ENCODE results near the gene CSMD2. TPM values are rescaled to one million over a fixed set of nuclear protein-coding genes. Genes with fewer than 3 reads are reported as not detected.

The CSMD2 gene
- total RNA-seq, 1 experiment from 2014 or later: 0.22 TPM

DNA sequence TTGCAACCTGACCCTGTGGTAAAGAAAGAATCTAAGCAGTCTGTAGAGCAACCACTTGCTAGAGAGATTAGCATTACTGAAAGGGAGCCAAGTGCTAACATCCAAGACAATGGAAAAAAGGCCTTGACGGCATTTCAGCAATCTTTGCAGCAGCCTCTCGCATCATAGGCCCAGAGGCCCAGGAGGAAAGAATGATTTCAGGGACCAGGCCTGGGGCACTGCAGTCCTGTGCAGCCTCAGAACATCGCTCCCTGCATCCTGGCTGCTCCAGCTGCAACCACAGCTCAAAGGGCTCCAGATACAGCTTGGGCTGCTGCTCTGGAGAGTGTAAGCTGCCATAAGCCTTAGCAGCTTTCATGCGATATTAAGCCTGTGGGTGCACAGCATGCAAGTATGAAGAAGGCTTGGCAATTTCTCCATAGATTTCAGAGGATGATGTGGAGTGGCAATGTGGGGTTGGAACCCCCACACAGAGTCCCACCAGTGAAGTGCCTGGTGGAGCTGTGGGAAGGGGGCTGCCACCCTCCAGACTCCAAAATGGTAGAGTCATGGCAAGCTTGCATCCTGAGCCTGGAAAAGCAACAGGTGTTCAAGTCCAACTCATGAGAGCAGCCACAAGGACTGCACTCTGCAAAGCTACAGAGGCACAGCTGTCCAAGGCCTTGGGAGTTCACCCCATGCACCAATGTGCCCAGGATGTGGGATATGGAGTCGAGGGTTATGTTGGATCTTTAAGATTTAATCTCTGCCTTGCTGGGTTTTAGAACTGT, 411.8 kb downstream of the CSMD2 start:
- H3K9ac ChIP-seq (ENCODE audit: low read length): no peak overlapping the region
- H3K27ac ChIP-seq (ENCODE audit: low read depth, low read length): no peak overlapping the region
- H3K4me2 ChIP-seq (ENCODE audit: low read length): no peak overlapping the region
- ChIA-PET RAD21 (ENCODE audit: low non-redundant PET in 1 of 2, low total read pairs in 2 of 2, uncharacterized antibody in 2 of 2, unreplicated experiment in 2 of 2) (no interaction called here), POLR2A (no interaction called here), CTCF (no interaction called here)
- no TSS peak for BruUV-seq (replicated peaks)
- H3K36me3 ChIP-seq (ENCODE audit: control insufficient read depth in 1 of 2, insufficient read depth in 2 of 2, low read length in 2 of 2): no peaks in the 10 kb centered on the region
- H3K4me1 ChIP-seq (ENCODE audit: control insufficient read depth in 1 of 2, insufficient read depth in 2 of 2, low read length in 2 of 2): no peaks in the 10 kb centered on the region
- no peaks in the 10 kb centered on the region for H4K20me1 ChIP-seq (ENCODE audit: insufficient read depth)
- H3K79me2 ChIP-seq (ENCODE audit: insufficient read depth, low read length): no peaks in the 10 kb centered on the region
- H2AFZ ChIP-seq (ENCODE audit: low read depth, low read length, poor library complexity, severe bottlenecking): no peak overlapping the region
- H3K9me3 ChIP-seq (ENCODE audit: control insufficient read depth in 1 of 2, insufficient read depth in 1 of 2, low read depth in 1 of 2, low read length in 2 of 2): no peaks in the 10 kb centered on the region
- H3K4me3 ChIP-seq (replicated peaks in 1 of 2; ENCODE audit: low read depth in 1 of 2, low read length in 2 of 2): no peak overlapping the region
- no peak for ATAC-seq
- H3K9me2 ChIP-seq (ENCODE audit: insufficient read depth): no peaks in the 10 kb centered on the region
- peaks cover 10% of the 10 kb centered on the region; the same call in 1 of the 2 replicates for H3K27me3 ChIP-seq (ENCODE audit: insufficient read depth, low read length)
- no peak for DNase-seq (ENCODE audit: low read depth, low spot score)
- TF ChIP-seq RAD21 (IDR thresholded peaks at IDR 0.05; ENCODE audit: low read depth) (no peak), EZH2 (IDR thresholded peaks at IDR 0.05) (no peak), POLR2A (IDR thresholded peaks at IDR 0.05; ENCODE audit: borderline replicate concordance, extremely low read depth, insufficient read depth, insufficient read length) (no peak), YY1 (IDR thresholded peaks at IDR 0.05; ENCODE audit: extremely low read depth, insufficient replicate concordance, low read depth, low read length) (no peak), ZBTB33 (IDR thresholded peaks at IDR 0.05; ENCODE audit: extremely low read depth, insufficient replicate concordance, low read length) (no peak), ZNF274 (IDR thresholded peaks at IDR 0.05; ENCODE audit: low read depth, low read length) (no peak), CEBPB (IDR thresholded peaks at IDR 0.05; ENCODE audit: low read depth) (no peak), FOSL1 (IDR thresholded peaks at IDR 0.05; ENCODE audit: low read depth) (no peak), SRF (IDR thresholded peaks at IDR 0.05; ENCODE audit: low read depth) (no peak), EGR1 (IDR thresholded peaks at IDR 0.05; ENCODE audit: low read depth) (no peak), ELF1 (IDR thresholded peaks at IDR 0.05; ENCODE audit: borderline replicate concordance, low read depth) (no peak), CBX3 (IDR thresholded peaks at IDR 0.05; ENCODE audit: low read depth) (no peak), POLR2AphosphoS5 (IDR thresholded peaks at IDR 0.05; ENCODE audit: low read depth, low read length) (no peak), MAX (IDR thresholded peaks at IDR 0.05) (no peak), SIN3A (IDR thresholded peaks at IDR 0.05; ENCODE audit: low read depth) (no peak)
- TF ChIP-seq, protein P1, sequence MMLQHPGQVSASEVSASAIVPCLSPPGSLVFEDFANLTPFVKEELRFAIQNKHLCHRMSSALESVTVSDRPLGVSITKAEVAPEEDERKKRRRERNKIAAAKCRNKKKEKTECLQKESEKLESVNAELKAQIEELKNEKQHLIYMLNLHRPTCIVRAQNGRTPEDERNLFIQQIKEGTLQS (IDR thresholded peaks at IDR 0.05): no peak
- intact Hi-C loops (cut with micrococcal nuclease): no loop called here
